ENCODE data around the gene RPLP2.

RPLP2 gene

GRCh38 chr11:859394-860131, 49.8 kb downstream of the RPLP2 start:
- Histone ChIP-seq H3K36me3 (replicated peaks) (peaks cover 2% of the 10 kb centered on the region), H3K4me3 (ENCODE audit: low read depth, low read length) (peak overlapping the region; percentile 48), H3K27ac (no peak overlapping the region), H3K27me3 (replicated peaks) (no peaks in the 10 kb centered on the region)
- in situ Hi-C loops (cut with HindIII; ENCODE audit: low pct_ligation_motif_present, low sequenced_read_pairs), result no loop called here
- peak; percentile 84 for DNase-seq
- TF ChIP-seq CTCF (IDR thresholded peaks at IDR 0.05; ENCODE audit: low read depth, low read length, missing control alignments), result no peak

GRCh38 chr11:860234-861104, 50.7 kb downstream of the RPLP2 start:
- Histone ChIP-seq H3K27me3 (replicated peaks) (no peaks in the 10 kb centered on the region), H3K36me3 (replicated peaks) (peaks cover 3% of the 10 kb centered on the region), H3K27ac (no peak overlapping the region), H3K4me3 (ENCODE audit: low read depth, low read length) (no peak overlapping the region)
- DNase-seq, result no peak
- no peak for TF ChIP-seq CTCF (IDR thresholded peaks at IDR 0.05; ENCODE audit: low read depth, low read length, missing control alignments)
- in situ Hi-C loops (cut with HindIII; ENCODE audit: low pct_ligation_motif_present, low sequenced_read_pairs), result no loop called here

- Histone ChIP-seq H3K4me3 (ENCODE audit: low read depth, low read length) (no peak overlapping the region), H3K27me3 (replicated peaks) (no peaks in the 10 kb centered on the region), H3K36me3 (replicated peaks) (peaks cover 9% of the 10 kb centered on the region), H3K27ac (no peak overlapping the region)
- TF ChIP-seq CTCF (IDR thresholded peaks at IDR 0.05; ENCODE audit: low read depth, low read length, missing control alignments), result no peak
- in situ Hi-C loops (cut with HindIII; ENCODE audit: low pct_ligation_motif_present, low sequenced_read_pairs), result no loop called here
- DNase-seq, result no peak
Measured at GRCh38 chr11:861105-861479, 51.3 kb downstream of the RPLP2 start.

GRCh38 chr11:862081-862661, 52.4 kb downstream of the RPLP2 start:
- Histone ChIP-seq H3K27me3 (replicated peaks) (no peaks in the 10 kb centered on the region), H3K4me3 (ENCODE audit: low read depth, low read length) (no peak overlapping the region), H3K36me3 (replicated peaks) (peaks cover 9% of the 10 kb centered on the region), H3K27ac (no peak overlapping the region)
- TF ChIP-seq CTCF (IDR thresholded peaks at IDR 0.05; ENCODE audit: low read depth, low read length, missing control alignments), result no peak
- DNase-seq, result no peak
- in situ Hi-C loops (cut with HindIII; ENCODE audit: low pct_ligation_motif_present, low sequenced_read_pairs), result no loop called here
